Stimulated activated CD4-positive, alpha-beta T cell treated with anti-CD3 and anti-CD28 coated beads, Interleukin-2, amount 100 ng/mL, for 4 hours (primary cell): ENCODE results near the gene FMO2.
"Not testable (repeated sequence)": the region's sequence is repeated elsewhere in the genome, so short reads cannot be mapped to it uniquely, and the experiment has no call there.

Experiments used
- DNase-seq: peaks from one replicate; pipeline ENCODE4 v3.0.0-alpha.2; 2020; ENCODE audit warnings: low read depth

The FMO2 gene

GRCh38 chr1:171219346-171220080, 34.4 kb downstream of the FMO2 start:
- DNase-seq: no peak

GRCh38 chr1:171220081-171220420, 35.0 kb downstream of the FMO2 start:
- DNase-seq: no peak

DNA sequence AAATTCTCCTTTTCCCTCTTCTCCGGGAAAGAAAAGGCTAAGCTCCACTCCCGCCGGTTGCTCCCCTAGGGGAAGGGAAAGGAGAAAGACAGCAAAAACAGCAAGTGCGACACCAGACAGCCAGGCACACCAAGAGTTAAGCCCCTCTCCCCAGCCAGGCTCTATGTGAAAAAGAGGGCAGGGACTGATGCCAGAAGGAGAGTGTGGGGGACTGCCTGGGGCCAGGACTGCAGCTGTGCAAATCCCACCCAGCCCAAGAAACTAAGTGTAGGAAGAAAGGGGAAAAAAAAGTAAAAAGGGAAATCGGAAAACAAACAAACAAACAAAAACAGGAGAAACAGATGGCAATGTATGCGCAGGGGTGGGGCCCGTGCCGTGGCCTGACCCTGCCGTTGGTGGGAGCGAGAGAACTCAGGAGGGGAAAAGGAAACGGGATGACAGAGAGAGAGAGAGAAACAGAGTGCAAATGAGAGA, 35.5 kb downstream of the FMO2 start:
- DNase-seq: no peak

GRCh38 chr1:171221665-171222591, 36.8 kb downstream of the FMO2 start:
- no peak for DNase-seq

- DNase-seq: no peak
Observed at GRCh38 chr1:171222936-171223335, 37.8 kb downstream of the FMO2 start.

GRCh38 chr1:171224257-171224656, 39.2 kb downstream of the FMO2 start:
- not testable (repeated sequence) for DNase-seq

- no peak for DNase-seq
Observed at GRCh38 chr1:171226747-171227370, 41.8 kb downstream of the FMO2 start.

GRCh38 chr1:171231326-171231725, 46.2 kb downstream of the FMO2 start:
- no peak for DNase-seq

GRCh38 chr1:171233183-171233582, 48.1 kb downstream of the FMO2 start:
- no peak for DNase-seq

- not testable (repeated sequence) for DNase-seq
Observed at GRCh38 chr1:171236231-171236630, 51.1 kb downstream of the FMO2 start.

DNA sequence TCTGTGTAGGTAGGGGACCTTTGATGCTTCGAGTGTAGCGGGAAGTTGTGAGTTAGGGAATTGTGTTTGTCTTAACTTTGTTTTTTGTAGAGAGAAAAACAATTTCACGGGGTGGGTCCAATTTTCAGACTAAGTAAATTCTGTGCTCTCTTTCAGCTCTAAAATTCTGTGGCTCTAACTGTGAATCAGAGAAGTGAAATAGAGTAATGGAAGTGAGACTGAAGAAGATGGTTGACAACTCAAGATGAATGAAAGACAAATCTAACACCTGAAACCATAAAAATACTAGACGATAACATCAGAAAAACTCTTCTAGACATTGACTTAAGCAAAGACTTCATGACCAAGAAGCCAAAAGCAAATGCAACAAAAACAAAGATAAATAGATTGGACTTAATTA, 58.8 kb downstream of the FMO2 start:
- DNase-seq: no peak

GRCh38 chr1:171245458-171246064, 60.5 kb downstream of the FMO2 start:
- DNase-seq: no peak

GRCh38 chr1:171247501-171247900, 62.4 kb downstream of the FMO2 start:
- no peak for DNase-seq

DNA sequence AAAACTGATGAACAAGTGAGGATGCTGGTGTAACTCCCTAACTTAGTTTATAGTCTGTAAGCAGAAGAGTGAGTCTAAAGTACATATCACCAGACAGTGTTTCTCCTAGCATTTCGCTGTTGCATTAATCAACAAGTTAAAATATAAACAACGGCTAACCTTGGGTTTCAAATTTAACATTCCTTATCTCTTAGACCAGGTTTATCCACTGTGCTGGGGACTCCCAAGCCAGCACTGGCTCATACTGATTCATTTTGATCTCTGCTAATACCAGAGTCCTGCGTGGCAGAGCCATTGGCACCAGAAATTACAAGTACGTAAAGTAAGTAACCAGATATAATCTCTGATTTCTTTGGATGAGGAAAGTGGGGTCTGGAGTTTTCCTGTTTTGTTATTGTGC, 63.2 kb downstream of the FMO2 start, which contains the start of gene FMO1:
TSS of gene FMO1 (plus strand) at position 193 of the 400 bp plus-strand sequence. CDS start 9,594 bp downstream, outside the sequence.
- no peak for DNase-seq

- no peak for DNase-seq
Observed at GRCh38 chr1:171248841-171249240, 63.7 kb downstream of the FMO2 start.

DNA sequence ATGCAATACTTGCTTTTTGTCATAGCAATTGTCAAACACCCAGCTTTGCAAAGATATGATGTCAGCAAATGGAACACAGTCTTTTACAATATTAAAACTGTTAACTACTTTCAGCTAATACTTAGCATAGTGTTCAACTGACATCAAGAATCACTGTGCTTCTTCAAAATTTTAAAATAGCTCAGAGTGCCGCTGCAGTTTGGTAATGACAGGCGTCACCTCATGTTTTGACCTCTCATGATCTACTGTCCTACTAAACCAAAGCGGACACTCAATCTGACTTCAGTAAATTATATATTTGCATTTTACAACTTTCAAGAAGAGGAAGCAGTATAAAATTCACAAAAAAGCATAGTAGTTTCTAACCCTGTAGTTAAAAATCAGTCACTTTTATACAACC, 65.2 kb downstream of the FMO2 start:
- no peak for DNase-seq

DNA sequence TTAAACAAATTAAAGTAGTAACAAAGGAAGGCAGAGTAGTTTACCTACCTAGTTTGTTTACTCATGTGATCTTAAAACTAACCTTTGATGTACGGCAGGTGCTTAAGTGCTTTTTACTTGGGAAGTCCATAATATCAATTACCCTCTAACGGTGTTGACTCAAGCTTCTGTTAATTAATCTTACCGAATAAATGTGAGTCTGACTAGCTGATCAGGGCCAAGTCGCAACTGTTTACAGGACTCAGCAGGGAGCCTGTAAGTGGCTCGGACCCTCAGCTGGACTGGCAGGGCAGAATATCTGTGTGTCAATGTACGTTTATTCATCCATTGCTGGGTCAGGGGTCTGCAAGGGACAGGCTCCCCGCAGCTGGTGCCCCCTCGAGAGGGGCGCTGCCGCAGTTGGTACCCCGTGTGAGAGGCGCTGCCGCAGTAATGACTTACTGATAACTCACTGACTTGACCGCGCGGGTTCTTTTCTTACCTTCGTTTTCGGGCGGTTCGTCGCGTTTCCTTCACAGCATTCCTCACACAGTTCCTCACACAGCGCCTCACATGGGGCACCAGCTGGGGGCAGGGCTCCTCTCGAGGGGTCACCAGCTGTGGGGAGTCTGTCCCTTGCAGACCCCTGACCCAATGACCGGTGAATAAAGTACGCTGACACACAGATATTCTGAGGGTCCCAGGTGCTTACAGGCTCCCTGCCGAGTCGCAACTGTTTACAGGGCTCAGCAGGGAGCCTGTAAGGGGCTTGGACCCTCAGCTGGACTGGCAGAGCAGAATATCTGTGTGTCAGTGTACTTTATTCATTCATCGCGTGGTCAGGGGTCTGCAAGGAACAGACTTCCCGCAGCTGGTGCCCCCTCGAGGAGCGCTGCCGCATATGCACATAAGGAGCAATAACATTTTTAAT, 66.2 kb downstream of the FMO2 start:
- DNase-seq: no peak

DNA sequence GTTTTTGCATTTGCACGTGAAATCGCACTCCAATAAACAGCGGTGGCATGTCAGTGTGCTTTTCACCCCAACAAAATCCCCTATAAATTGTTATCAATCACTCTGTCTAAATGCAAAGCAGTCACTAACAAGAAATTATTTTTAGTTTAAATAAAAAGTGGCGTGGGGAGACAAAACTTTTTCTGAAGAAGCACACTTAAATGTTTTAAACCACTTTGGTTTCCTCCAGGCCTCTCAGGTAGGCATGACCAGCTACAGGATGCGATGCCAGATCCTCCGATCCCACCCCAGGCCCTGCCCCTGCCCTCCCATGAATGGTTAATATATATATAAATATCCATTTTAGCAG, 66.8 kb downstream of the FMO2 start:
- DNase-seq: no peak

DNA sequence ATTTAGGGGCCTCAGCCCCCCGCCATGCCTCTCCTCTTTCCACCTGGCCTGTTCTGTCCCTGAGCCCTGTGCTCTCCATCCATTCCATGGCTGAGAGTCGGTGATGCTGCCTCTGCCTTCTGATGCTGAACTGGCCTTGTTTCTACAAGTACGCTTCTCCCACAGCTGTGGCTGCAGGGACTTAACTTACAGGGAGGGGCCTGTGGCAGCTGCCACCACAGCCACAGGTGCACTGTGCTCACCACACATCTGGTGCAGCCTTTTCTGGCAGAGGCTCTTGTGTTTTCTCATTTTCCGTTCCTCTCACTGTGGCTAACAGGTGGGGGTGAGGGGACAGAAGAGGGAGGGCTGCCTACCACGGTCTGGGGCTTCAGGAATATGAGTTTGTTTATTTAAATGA, 67.4 kb downstream of the FMO2 start:
- DNase-seq: no peak

GRCh38 chr1:171254859-171255258, 69.8 kb downstream of the FMO2 start:
- DNase-seq: no peak

DNA sequence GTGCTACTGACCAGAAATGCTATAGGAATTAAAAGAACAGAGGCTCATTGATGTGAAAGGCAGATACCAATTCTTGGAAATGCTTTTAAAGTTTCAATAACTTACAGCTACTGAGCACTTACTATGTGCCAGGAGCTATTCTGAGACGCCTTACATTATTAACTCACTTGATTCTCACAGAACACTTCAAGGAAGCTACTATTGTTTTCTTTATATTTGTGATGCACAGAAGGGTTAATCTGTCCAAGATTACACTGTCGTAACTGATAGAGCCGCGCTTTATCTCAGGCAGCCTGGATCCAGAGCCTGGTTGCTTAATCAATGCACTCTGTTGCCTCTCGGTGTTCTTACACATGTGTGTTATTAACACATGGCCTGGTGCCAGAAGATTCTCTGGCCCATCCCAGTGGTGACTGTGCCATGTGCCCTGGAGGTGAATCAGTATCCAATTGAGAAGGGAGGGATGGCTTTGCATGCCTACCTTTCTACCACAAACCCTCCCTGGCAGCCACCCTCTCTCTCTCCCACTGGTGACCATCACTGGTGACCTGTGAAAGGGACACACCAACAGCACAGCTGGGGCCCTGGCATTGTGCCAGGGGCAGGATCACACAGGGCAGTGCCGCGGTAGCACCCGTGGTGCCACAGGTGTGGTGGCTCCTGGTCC, 72.0 kb downstream of the FMO2 start:
- DNase-seq: no peak
